HG03521 (cell line): Measurements from ENCODE around the gene TRIP13.
"Not testable (repeated sequence)": the region's sequence is repeated elsewhere in the genome, so short reads cannot be mapped to it uniquely, and the experiment has no call there.

Source experiments
- ATAC-seq: cut with Tn5 transposase; IDR thresholded peaks from one replicate; pipeline ENCODE4 v1.9.1; 2021; ENCODE audit warnings: mild to moderate bottlenecking, moderate library complexity; ENCODE audit not compliant: unreplicated experiment

TRIP13 gene

DNA sequence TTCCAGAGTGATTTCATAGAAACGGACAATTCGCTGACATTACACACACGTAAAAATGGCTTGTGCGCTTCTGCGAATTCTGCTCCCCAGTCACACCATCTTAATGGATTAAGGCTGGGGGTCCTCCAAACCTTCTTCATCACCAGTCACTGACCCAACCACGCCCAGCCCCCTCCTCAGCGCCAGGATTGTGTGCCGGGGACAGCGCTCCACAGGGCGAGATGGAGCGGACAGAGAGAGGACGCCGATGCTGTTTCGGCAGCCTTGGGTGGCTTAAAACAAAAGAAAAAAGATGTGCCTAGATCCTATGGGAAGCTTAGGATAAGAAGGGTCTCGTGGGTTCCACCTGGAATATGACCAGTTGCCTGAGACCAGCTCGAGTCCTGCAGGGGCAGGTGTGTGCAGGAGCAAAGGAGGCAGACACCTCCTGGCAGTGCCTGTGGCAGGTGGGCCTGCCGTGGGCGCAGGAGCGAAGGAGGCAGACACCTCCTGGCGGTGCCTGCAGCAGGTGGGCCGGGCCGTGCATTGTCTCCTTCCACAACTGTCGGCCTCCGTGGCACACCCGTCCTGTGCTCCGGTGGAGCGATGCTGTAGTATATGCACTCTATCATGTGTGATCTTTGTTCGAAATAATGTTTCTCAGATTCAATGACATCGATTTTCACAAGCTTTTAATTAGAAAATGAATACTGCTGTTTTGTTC lies 20.9 kb upstream of the TRIP13 start:
- no peak for ATAC-seq

DNA sequence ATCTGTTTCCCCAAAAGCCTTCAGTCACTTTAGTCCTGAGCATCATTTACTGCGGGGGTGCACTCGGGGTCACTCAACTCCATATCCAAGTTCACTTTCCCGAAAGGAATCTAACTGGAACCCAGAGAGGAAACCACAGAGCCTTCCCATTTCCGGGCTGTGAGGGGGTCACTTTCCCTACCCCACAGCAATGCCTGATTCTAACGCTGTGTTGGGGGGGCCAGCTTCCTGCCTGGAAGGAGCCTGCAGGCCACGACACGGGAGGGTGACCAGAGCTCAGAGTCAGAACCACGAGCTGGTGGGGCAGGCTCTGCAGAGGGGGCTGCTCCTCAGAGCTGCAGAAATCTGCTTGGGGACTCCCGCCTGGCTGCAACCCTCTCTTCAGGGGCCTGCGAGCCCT lies 20.4 kb upstream of the TRIP13 start:
- ATAC-seq, result no peak

DNA sequence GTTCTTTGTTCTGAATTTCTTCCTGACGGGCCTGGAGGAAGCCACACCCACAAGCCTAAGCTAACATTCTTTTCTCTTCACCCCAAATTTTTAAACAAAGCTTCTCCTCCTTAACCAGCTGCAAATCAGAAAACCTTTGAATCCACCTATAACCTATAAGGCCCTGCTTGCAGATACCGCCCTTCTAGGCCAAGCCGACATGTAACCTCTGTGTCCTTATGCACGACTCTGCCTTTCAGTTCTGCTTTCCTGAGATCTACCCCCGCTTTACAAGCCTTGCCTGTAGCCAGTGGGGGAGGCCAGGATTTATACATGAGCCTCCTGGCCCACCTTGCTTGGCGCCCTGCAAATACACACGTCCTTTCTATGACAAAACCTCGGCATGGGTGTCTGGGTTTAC lies 19.4 kb upstream of the TRIP13 start:
- no peak for ATAC-seq

DNA sequence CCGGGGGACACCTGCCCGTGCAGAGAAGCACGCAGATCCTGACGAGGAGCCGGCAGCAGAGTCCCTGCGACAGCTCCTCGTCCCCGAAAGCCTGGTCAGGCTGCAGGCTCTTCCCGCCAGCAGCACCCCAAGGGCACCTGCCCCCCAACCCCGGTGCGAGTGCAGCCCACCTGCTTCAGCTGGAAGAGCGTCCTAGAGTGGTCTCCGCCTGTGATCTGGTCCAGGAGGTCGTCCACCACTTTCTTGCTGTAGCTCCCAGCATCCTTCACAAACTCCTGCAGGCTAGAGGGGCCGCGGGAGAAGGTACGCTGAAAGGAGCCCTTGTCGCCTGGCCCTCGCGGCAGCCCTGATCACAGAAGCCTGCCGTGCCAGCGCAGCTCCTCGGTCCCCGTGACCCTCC lies 16.8 kb upstream of the TRIP13 start:
- no peak for ATAC-seq

DNA sequence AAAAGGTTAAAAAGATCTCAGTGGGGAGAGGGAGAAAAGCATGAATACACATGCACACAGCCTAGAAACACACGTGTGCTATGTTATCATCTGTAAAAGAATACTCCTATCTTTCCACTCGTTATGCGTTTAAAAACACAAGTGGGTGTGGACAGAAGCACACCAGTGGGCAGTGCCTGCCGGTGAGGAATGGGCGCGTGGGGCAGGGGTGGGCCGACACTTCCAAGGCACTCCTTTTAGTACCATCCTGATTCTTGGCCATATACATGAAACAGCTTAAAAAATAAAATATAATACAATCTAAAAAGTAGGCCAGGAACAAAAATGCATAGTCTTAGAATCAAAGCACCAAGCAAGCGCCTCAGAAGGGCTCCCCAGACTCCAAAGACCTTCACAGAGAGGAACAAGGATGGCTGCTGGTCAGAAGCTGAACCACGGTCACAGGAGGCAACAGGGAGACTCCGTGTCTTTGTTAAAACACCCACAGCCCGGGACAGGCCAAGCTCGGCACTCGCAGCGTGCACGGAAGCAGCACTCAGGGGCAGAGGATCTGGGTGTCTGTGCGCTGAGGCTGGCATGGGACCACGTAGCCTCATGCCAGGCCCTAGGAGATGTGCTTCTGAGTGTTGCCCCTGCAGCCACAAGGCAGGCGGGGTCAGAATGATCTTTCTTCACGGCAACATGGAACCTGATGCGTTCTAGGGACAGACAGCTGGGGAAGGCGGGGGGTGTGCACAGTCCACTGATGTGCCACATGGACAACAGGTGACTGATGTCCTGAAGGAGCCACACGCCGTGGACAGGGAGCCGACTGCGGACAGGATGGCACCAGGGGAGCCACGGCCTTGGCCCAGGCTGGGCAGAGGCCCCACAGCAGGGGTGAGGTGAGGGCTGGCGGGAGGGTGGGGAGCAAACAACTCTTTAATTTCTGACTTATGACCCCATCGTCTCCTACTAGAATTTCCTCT lies 16.0 kb upstream of the TRIP13 start:
- ATAC-seq, result no peak

DNA sequence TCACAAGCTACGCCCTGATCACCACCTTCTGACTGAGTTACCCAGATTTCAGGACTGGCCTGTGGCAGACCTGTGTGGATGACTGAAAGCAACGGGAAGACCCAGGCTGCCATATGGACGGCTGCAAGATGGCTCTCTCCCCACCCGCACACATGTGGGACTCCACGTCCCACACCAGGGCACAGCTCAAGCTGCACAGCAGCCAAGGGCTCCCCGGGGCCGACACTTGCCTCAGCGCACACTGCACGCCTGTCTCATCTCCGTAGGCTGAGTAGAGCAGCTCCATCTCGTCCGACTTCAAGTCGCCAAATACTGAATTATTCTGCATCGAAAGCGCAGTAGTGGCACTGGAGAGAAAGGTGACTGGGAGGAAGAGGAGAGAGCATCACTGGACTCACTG lies 14.6 kb upstream of the TRIP13 start:
- ATAC-seq, result no peak

DNA sequence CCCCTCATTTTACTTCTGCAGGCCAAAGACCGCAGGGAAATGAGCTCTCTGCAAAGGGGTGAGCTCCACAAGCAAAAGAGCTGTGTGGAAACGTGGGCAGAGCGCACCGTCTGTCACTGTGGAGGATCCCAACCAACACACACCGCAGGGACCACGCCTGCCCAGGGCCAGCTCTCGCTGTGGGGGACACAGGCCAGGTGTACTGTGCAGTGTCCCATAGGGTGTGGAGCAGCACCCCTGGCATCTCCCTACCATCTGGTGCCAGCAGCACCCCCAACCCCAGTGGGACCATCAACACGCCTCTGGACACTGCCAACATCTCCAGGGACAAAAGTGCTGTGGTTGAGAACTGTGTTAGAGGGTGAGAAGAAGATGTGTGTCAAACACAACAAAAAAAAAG lies 14.0 kb upstream of the TRIP13 start:
- ATAC-seq, result not testable (repeated sequence)

DNA sequence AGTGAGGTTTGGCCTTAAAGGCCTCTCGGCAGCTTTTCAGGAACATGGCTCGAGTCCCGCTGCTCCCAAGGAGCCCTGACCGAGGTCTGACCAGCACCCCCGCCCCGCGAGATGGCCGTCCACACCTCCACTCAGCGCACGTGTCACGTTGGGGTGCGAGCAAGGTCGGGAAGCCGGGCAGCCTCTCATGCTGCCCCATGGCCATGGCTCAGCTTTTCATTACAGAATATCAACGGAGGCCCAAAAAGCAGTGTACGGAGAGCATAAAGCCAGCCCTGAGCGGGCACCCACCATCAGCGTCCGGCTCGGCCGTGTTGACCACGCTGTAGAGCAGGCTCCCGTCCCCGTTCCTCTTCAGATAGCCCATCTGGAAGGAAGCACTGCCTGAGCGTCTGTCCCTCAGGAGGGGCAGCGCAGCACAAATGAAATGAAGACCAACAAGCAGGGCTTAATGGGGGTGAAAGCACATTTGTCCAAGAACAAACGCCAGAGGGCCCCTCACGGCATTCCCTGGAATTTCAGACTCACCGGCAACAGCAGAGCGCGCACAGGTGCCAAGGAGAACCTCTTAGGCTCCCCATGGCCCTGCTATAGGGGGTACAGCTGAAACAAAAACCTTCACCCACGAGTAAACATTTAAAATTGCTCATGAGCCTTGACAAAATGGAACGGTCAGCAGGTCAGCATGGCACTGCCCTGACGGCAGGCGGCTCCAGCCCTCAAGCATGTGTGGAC lies 11.7 kb upstream of the TRIP13 start:
- ATAC-seq, result no peak

DNA sequence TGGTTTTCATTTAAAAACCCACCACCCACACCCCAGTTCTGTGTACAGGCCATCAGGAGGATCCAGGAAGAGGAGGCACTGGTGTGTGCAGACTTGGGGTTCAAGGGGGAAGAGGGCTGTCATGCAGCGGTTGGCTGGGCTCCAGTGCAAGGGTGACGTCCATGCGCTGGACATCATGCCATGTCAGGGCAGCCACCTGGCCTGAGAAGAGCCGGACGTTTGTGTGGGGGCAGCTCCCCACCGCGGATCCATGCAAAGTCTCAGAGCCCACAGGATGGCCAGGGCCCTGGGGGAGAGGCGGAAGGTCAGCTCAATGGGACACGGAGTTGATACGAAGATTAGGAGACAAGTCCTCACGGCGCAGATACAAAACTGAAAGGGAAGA lies 11.1 kb upstream of the TRIP13 start:
- ATAC-seq, result no peak

DNA sequence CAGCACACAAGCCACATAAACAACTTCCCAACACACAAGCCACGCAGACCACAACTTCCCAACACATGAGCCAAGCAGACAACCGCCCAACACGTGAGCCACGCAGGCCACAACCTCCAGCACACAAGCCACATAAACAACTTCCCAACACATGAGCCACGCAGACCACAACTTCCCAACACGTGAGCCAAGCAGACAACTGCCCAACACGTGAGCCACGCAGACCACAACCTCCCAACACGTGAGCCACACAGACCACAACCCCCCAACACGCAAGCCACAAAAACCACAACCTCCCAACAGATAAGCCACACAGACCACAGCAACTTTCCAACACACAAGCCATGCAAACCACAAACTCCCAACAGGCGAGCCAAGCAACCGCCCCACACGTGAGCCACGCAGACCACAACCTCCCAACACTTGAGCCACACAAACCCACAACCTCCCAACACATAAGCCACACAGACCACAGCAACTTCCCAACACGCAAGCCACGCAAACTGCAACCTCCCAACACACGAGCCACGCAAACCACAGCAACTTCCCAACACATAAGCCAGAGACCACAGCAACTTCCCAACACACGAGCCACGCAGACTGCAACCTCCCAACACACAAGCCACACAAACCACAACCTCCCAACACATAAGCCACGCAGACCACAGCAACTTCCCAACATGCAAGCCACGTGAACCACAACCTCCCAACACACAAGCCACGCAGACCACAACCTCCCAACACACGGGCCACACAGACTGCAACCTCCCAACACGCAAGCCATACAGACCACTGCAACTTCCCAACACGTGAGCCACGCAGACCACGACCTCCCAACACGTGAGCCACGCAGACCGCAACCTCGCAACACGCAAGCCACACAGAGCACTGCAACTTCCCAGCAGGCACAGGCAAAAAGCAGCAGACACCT lies 10.2 kb upstream of the TRIP13 start:
- ATAC-seq, result no peak

DNA sequence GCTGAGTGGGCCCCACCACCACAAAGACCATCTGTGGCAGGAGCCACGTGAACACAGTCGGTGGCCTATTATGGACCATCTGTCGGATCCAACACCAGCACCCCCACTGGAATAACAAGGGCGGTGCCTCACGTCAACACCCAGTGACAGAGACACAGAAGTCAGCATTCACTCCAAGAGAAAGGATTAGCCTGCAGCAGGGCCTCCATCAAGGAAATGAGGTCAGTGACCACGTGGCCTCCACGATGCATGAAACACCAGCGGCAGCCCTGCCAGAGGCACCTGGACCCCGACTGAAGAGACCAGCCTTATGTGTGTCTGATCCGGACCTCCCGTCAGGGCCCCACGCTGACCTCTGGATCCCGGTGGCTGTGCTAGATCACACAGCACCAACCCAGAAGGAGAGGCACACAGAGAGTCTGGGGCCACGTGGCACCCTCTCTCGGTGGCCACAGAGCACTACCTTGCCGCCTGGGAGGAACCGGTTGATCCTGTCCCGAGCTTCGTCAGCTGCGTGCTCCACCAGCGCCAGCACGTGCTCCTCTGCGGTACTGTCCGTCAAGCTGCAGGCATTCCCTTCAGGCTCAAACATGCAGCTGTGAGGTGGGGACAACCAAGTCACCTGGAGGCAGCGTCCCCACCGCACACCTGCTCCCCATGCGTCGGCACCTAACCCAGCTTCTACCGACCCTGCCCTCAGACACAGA lies 9.1 kb upstream of the TRIP13 start:
- no peak for ATAC-seq

DNA sequence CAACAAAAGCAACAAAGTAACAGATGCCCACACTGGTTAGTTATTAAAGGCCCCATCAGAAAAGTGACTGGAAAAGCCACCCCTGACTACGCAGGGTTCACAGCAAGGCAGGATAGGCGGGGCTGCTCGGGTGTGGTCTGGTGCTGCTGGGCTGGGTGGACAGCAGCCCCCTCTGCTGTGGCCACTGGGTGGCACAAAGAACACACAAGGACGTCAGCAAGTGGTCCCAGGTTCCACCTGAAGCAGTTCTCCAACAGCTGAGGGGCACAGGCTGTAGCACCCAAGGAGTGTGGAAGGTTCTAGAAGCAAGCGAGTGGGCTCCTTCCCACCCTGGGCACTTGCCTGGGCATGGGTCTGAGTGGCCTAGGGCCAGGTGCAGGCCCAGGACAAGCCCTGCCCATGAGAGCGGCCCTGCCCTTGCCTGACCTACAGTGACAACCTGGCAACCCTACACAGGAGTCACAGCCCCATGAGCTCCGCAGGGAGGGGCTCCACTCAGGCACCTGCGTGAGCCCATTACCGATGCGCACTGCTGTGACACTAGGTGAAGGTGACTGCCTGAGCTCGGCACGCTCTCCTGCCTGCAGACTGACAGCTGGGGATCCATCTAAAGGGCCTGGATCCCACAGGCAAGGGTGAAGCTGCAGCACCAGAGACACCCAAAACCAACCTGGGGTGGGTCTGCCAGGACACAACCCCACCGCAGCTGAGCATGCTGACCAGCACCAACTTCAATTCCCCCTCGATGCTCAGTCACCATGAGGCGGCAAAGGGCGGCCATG lies 8.1 kb upstream of the TRIP13 start:
- ATAC-seq, result no peak

DNA sequence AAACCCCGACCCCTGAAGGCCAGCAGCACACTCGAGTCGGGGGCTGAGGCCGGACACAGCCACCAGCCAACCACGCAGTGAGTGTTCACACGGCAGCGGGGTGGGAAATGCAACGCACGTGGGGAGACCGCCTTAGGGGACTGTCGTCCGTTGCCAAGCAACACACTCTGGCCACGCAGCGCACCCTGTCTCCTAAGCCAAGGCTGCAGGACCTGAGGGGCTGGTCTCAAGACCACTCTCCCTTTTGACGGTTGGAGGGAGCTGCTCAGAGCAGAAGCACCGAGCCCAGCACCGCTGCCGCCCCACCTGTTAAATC lies 7.6 kb upstream of the TRIP13 start:
- ATAC-seq, result no peak

DNA sequence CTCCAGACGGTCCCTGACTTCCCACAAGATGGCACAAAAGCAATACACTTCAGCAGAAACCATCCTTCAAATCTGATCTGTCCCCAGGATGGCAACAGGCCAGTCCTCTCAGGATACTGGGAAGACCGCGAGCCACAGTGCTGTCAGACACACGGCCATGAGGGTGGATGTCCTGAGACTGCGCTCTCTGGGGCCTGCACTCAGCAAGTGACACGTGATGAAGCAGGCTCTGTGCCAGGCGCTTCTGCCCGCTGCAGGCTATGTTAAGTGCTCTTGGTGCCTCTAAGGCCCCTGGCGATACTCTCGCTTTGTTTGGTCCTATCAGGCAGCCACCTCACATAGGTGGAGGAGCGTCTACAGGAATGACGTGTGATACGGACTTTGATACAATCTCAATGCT lies 7.2 kb upstream of the TRIP13 start:
- ATAC-seq, result no peak

DNA sequence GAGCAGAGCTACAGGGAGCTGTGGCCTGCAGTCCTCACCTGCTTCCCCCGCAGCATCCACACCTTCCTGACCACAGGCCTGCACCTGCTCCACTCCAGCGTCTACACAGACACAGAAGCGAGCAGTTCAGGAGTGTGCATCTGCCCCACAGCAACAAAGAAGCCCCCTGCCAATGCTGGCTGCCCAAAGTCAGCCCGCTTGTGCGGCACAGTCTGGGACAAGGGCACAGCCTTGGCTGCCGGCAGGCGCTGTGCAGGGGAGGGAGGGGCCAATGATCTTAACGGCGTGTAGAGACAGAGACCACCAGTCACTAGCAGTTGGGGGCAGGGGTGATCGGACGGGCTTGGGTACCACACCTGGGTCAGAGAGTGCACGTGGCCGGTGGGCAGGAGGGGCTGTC lies 6.6 kb upstream of the TRIP13 start:
- no peak for ATAC-seq

DNA sequence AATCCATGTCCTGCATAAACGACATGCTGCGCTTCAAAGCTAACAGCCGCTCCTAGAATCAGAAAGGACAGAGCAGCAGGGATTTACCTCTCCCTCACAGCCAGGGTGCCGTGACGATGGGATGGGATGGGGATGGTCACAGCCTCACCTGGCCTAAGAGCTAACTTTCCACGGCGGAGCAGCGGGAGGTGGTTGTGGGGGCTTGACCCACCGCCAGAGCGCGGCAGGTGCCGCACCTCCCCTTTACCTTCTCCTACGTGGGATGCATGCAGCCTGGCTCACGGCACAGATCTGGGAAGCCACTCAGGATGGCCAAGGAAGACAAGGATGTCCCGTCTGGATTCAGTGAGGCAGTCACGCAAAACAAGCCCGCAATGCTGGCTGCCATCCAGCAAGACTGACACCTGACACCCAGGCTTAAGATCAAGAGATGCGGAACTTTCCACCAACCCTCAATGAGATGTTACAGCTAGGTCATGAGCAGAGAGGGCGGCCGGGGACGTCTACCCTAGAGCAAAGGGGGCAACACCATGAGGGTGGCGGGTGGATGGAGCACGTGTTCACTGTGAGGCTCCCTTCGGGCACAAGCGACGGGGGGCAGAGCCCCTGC lies 5.9 kb upstream of the TRIP13 start:
- ATAC-seq, result no peak

DNA sequence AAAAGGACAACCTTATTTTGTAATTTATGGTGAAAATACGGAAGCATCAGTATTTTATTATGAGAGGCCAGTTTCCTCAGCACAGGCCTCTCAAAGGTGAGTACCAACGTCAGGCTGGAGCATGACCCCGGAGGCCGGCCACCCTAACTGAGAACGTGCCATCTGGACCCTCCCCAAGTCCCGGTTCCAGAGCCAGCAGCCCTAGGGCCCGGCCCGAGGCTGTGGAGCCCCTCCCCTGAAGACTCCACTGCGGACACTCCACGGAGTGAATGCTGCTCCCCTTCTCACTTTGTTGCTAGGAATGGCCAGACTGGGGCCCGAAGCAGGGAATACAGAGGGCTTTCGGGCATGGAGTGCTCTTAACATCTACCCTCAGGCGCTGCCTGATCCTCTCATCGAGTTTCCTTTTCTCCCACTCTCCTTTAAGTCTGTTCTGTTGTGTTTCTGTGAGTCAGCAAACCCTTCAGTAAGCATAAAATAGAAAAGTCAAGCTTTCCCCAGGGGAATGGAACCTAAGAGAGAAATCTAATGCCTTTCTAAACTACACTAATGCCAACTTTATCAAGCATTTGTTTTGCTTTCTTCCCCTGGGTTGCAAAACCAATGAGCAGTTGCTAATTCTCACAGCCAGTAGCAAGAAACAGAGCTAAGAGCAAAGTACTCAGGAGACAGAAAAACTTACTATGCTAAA lies 4.6 kb upstream of the TRIP13 start:
- ATAC-seq, result no peak

DNA sequence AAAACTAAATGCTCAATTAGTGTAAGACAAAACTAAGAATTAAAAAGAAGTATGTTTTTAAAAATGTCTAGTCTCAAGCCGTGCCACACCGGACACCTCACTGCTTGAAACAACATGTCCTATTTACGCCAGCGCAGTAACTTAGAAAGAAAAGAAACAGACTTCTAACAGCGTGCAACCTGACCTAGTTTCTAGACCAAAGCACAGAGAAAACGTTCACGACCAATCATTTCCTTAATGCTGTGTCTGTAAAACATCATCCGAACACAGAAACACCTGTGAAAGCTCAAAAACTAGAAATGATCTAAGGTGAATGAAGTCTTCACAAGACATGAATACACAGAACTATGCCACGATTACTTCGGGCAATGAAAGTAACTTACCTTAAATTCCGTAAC lies 4.0 kb upstream of the TRIP13 start:
- no peak for ATAC-seq
